ENCODE data around the gene PFN1. TPM values are rescaled to one million over a fixed set of nuclear protein-coding genes. Genes with fewer than 3 reads are reported as not detected.

The PFN1 gene
- total RNA-seq, 2 donors from 2014 or later, result 1,741 to 1,743 TPM

GRCh38 chr17:4972752-4973151, 24.4 kb upstream of the PFN1 start:
- no peak overlapping the region for H3K27ac Mint-ChIP-seq
- peaks cover 5 to 20% of the 10 kb centered on the region in 2 donors for H3K4me1 Mint-ChIP-seq (ENCODE audit: low read depth in 2 of 2)
- no peak for DNase-seq (ENCODE audit: low spot score)
- no peaks in the 10 kb centered on the region for H3K9me3 Mint-ChIP-seq
- H3K27me3 Mint-ChIP-seq, result no peaks in the 10 kb centered on the region
- no peak for ATAC-seq
- H3K4me3 Mint-ChIP-seq, result no peak overlapping the region
- H3K36me3 Mint-ChIP-seq, result peaks cover 9% of the 10 kb centered on the region

GRCh38 chr17:4972322-4972721, 24.0 kb upstream of the PFN1 start:
- Mint-ChIP-seq H3K27ac (no peak overlapping the region), H3K27me3 (no peaks in the 10 kb centered on the region), H3K9me3 (no peaks in the 10 kb centered on the region), H3K4me1 (ENCODE audit: low read depth in 2 of 2) (peaks cover 5 to 20% of the 10 kb centered on the region in 2 donors), H3K4me3 (no peak overlapping the region), H3K36me3 (peaks cover 9% of the 10 kb centered on the region)
- ATAC-seq (no peak), DNase-seq (ENCODE audit: low spot score) (no peak)

- Mint-ChIP-seq H3K36me3 (peaks cover 9% of the 10 kb centered on the region), H3K4me1 (ENCODE audit: low read depth in 2 of 2) (peaks cover 5 to 20% of the 10 kb centered on the region in 2 donors), H3K27ac (no peak overlapping the region)
Measured at GRCh38 chr17:4971826-4972225, 23.5 kb upstream of the PFN1 start.

GRCh38 chr17:4970273-4970672, 21.9 kb upstream of the PFN1 start:
- Mint-ChIP-seq H3K9me3 (no peaks in the 10 kb centered on the region), H3K36me3 (peaks cover 4% of the 10 kb centered on the region), H3K4me3 (no peak overlapping the region), H3K4me1 (ENCODE audit: low read depth in 2 of 2) (peaks cover 16 to 26% of the 10 kb centered on the region in 2 donors), H3K27me3 (no peaks in the 10 kb centered on the region), H3K27ac (no peak overlapping the region)
- DNase-seq (ENCODE audit: low spot score) (no peak), ATAC-seq (no peak)

More at GRCh38 chr17:4971826-4972225, 23.5 kb upstream of the PFN1 start:
- Mint-ChIP-seq H3K9me3 (no peaks in the 10 kb centered on the region), H3K4me3 (no peak overlapping the region), H3K27me3 (no peaks in the 10 kb centered on the region)
- no peak for ATAC-seq
- no peak for DNase-seq (ENCODE audit: low spot score)

GRCh38 chr17:4969551-4970173, 21.3 kb upstream of the PFN1 start:
- no peaks in the 10 kb centered on the region for H3K9me3 Mint-ChIP-seq
- DNase-seq (ENCODE audit: low spot score), result no peak
- peaks cover 17 to 25% of the 10 kb centered on the region in 2 donors for H3K4me1 Mint-ChIP-seq (ENCODE audit: low read depth in 2 of 2)
- H3K36me3 Mint-ChIP-seq, result no peaks in the 10 kb centered on the region
- no peaks in the 10 kb centered on the region for H3K27me3 Mint-ChIP-seq
- H3K4me3 Mint-ChIP-seq, result no peak overlapping the region
- no peak for ATAC-seq
- H3K27ac Mint-ChIP-seq, result no peak overlapping the region

GRCh38 chr17:4969047-4969550, 20.8 kb upstream of the PFN1 start:
- Mint-ChIP-seq H3K27me3 (no peaks in the 10 kb centered on the region), H3K4me3 (no peak overlapping the region), H3K9me3 (no peaks in the 10 kb centered on the region), H3K36me3 (no peaks in the 10 kb centered on the region), H3K4me1 (ENCODE audit: low read depth in 2 of 2) (peaks cover 17 to 25% of the 10 kb centered on the region in 2 donors), H3K27ac (no peak overlapping the region)
- DNase-seq (ENCODE audit: low spot score), result no peak
- no peak for ATAC-seq

- H3K4me3 Mint-ChIP-seq, result no peak overlapping the region
- no peak for DNase-seq (ENCODE audit: low spot score)
Measured at GRCh38 chr17:4968486-4969046, 20.2 kb upstream of the PFN1 start.

GRCh38 chr17:4967539-4968485, 19.5 kb upstream of the PFN1 start, which contains the start of gene SPAG7:
Gene SPAG7 (minus strand): TSS chr17:4967817. CDS start chr17:4967804, 13 bp downstream.
- Mint-ChIP-seq H3K9me3 (no peaks in the 10 kb centered on the region), H3K36me3 (no peaks in the 10 kb centered on the region), H3K4me1 (ENCODE audit: low read depth in 2 of 2) (peaks cover 17 to 20% of the 10 kb centered on the region in 2 donors), H3K27me3 (no peaks in the 10 kb centered on the region), H3K4me3 (no peak within 1 kb of the TSS), H3K27ac (no peak within 1 kb of the TSS)
- ATAC-seq, result peak; percentile 85 to 89
- DNase-seq (ENCODE audit: low spot score), result peak; percentile 94

More at GRCh38 chr17:4968486-4969046, 20.2 kb upstream of the PFN1 start:
- H3K27me3 Mint-ChIP-seq, result no peaks in the 10 kb centered on the region
- H3K27ac Mint-ChIP-seq, result no peak overlapping the region
- no peaks in the 10 kb centered on the region for H3K9me3 Mint-ChIP-seq
- no peaks in the 10 kb centered on the region for H3K36me3 Mint-ChIP-seq
- ATAC-seq, result no peak
- H3K4me1 Mint-ChIP-seq (ENCODE audit: low read depth in 2 of 2), result peaks cover 17 to 22% of the 10 kb centered on the region in 2 donors

GRCh38 chr17:4966844-4967538, 18.7 kb upstream of the PFN1 start:
- H3K27me3 Mint-ChIP-seq, result no peaks in the 10 kb centered on the region
- H3K9me3 Mint-ChIP-seq, result no peaks in the 10 kb centered on the region
- no peaks in the 10 kb centered on the region for H3K36me3 Mint-ChIP-seq
- H3K27ac Mint-ChIP-seq, result no peak overlapping the region
- ATAC-seq, result peak; percentile 91 to 95
- H3K4me3 Mint-ChIP-seq, result no peak overlapping the region
- DNase-seq (ENCODE audit: low spot score), result peak; percentile 99
- peaks cover 17 to 18% of the 10 kb centered on the region in 2 donors for H3K4me1 Mint-ChIP-seq (ENCODE audit: low read depth in 2 of 2)

- H3K36me3 Mint-ChIP-seq, result no peaks in the 10 kb centered on the region
- H3K4me1 Mint-ChIP-seq (ENCODE audit: low read depth in 2 of 2), result peaks cover 12 to 13% of the 10 kb centered on the region in 2 donors
- H3K9me3 Mint-ChIP-seq, result no peaks in the 10 kb centered on the region
- H3K27me3 Mint-ChIP-seq, result no peaks in the 10 kb centered on the region
- DNase-seq (ENCODE audit: low spot score), result no peak
- ATAC-seq, result no peak
- H3K27ac Mint-ChIP-seq, result no peak overlapping the region
- no peak overlapping the region for H3K4me3 Mint-ChIP-seq
Measured at GRCh38 chr17:4965311-4965986, 17.1 kb upstream of the PFN1 start.

GRCh38 chr17:4960279-4960922, 12.1 kb upstream of the PFN1 start:
- H3K9me3 Mint-ChIP-seq, result no peaks in the 10 kb centered on the region
- no peaks in the 10 kb centered on the region for H3K27me3 Mint-ChIP-seq
- H3K4me1 Mint-ChIP-seq (ENCODE audit: low read depth in 2 of 2), result peaks cover 2 to 14% of the 10 kb centered on the region in 2 donors
- H3K4me3 Mint-ChIP-seq, result no peak overlapping the region
- H3K27ac Mint-ChIP-seq, result no peak overlapping the region
- DNase-seq (ENCODE audit: low spot score) (no peak), ATAC-seq (no peak)
- H3K36me3 Mint-ChIP-seq, result no peaks in the 10 kb centered on the region

GRCh38 chr17:4959261-4959965, 11.1 kb upstream of the PFN1 start:
- Mint-ChIP-seq H3K27ac (peak overlapping the region in 1 of 2 donors; percentile 13), H3K27me3 (no peaks in the 10 kb centered on the region), H3K9me3 (no peaks in the 10 kb centered on the region), H3K4me3 (no peak overlapping the region), H3K4me1 (ENCODE audit: low read depth in 2 of 2) (peaks cover 0 to 10% of the 10 kb centered on the region in 2 donors), H3K36me3 (no peaks in the 10 kb centered on the region)
- DNase-seq (ENCODE audit: low spot score), result no peak
- no peak for ATAC-seq

All from natural killer cell treated with Interleukin-12 subunit alpha and Interleukin-12 subunit beta and Interleukin-15 and Interleukin-18, amount 100 ng/mL, for 72 hours (primary cell).